Mesothelial cell of epicardium (in vitro differentiated cells): ENCODE results near the gene TMX2. TPM values are rescaled to one million over a fixed set of nuclear protein-coding genes. Genes with fewer than 3 reads are reported as not detected.

Experiments
- DNase-seq, 2 experiments: peaks; one replicate each; pipeline ENCODE4 v3.0.0; 2021; ENCODE audit warnings: low spot score in 2 of 2; ENCODE audit not compliant: unreplicated experiment in 2 of 2
- H3K27ac Mint-ChIP-seq: 2 replicates; pipeline ENCODE4 v1.8.0; 2021; ENCODE audit warnings: mixed read lengths
- H3K27me3 Mint-ChIP-seq: 2 replicates; pipeline ENCODE4 v1.8.0; 2021; ENCODE audit warnings: low read depth, mixed read lengths
- H3K36me3 Mint-ChIP-seq: 2 replicates; pipeline ENCODE4 v1.8.0; 2021; ENCODE audit warnings: mixed read lengths
- H3K4me1 Mint-ChIP-seq: 2 replicates; pipeline ENCODE4 v1.8.0; 2021; ENCODE audit warnings: mixed read lengths
- H3K4me3 Mint-ChIP-seq: 2 replicates; pipeline ENCODE4 v1.8.0; 2021; ENCODE audit warnings: mild to moderate bottlenecking, moderate library complexity, mixed read lengths
- H3K9me3 Mint-ChIP-seq: 2 replicates; pipeline ENCODE4 v1.8.0; 2021; ENCODE audit warnings: mixed read lengths
- CTCF ChIP-seq: fragments of 200-600 bp; sonication (generic); IDR thresholded peaks from one replicate; pipeline ENCODE4 v1.5.0; 2021; ENCODE audit warnings: antibody characterized with exemption; ENCODE audit not compliant: unreplicated experiment
- total RNA-seq: library from RNA; stranded (reverse); gene quantifications from 3 replicates; pipeline ENCODE4 v1.2.1, GENCODE V29; 2021

Gene TMX2
- total RNA-seq, 1 donor from 2014 or later = 62.8 TPM

- no peaks in the 10 kb centered on the region for H3K4me1 Mint-ChIP-seq
- peaks cover 7% of the 10 kb centered on the region for H3K36me3 Mint-ChIP-seq
- no peak for DNase-seq
- H3K4me3 Mint-ChIP-seq = no peak overlapping the region
- H3K9me3 Mint-ChIP-seq = no peaks in the 10 kb centered on the region
- no peak overlapping the region for H3K27ac Mint-ChIP-seq
- H3K27me3 Mint-ChIP-seq = no peaks in the 10 kb centered on the region
- no peak for TF ChIP-seq CTCF
These were observed 38.8 kb downstream of the TMX2 start for GRCh38 chr11:57751176-57751575.

GRCh38 chr11:57751676-57752253 lies 39.4 kb downstream of the TMX2 start, which contains the start of gene BTBD18:
TSS of gene BTBD18 (minus strand) at chr11:57751819. CDS start at chr11:57751188, 631 bp downstream.
- Mint-ChIP-seq H3K27ac (no peak within 1 kb of the TSS), H3K4me3 (no peak within 1 kb of the TSS), H3K9me3 (no peaks in the 10 kb centered on the region)

GRCh38 chr11:57752954-57753353 lies 40.6 kb downstream of the TMX2 start:
- H3K4me1 Mint-ChIP-seq = no peaks in the 10 kb centered on the region
- H3K9me3 Mint-ChIP-seq = no peaks in the 10 kb centered on the region
- no peak for TF ChIP-seq CTCF
- H3K27ac Mint-ChIP-seq = no peak overlapping the region
- no peaks in the 10 kb centered on the region for H3K27me3 Mint-ChIP-seq
- peaks cover 2% of the 10 kb centered on the region for H3K36me3 Mint-ChIP-seq
- no peak for DNase-seq
- no peak overlapping the region for H3K4me3 Mint-ChIP-seq

More at GRCh38 chr11:57751676-57752253, 39.4 kb downstream of the TMX2 start, which contains the start of gene BTBD18:
- no peak for DNase-seq
- TF ChIP-seq CTCF = no peak
- Mint-ChIP-seq H3K4me1 (no peaks in the 10 kb centered on the region), H3K36me3 (peaks cover 7% of the 10 kb centered on the region), H3K27me3 (no peaks in the 10 kb centered on the region)

- no peaks in the 10 kb centered on the region for H3K9me3 Mint-ChIP-seq
- no peak for DNase-seq
- no peak for TF ChIP-seq CTCF
- H3K4me1 Mint-ChIP-seq = peaks cover 3% of the 10 kb centered on the region
- H3K36me3 Mint-ChIP-seq = no peaks in the 10 kb centered on the region
- no peaks in the 10 kb centered on the region for H3K27me3 Mint-ChIP-seq
- H3K4me3 Mint-ChIP-seq = no peak overlapping the region
- no peak overlapping the region for H3K27ac Mint-ChIP-seq
These were observed 45.8 kb downstream of the TMX2 start for GRCh38 chr11:57758174-57758573.

- Mint-ChIP-seq H3K9me3 (no peaks in the 10 kb centered on the region), H3K4me3 (peak within 1 kb of the TSS; percentile 90), H3K27ac (peak within 1 kb of the TSS; percentile 100), H3K27me3 (no peaks in the 10 kb centered on the region), H3K4me1 (peaks cover 30% of the 10 kb centered on the region), H3K36me3 (peaks cover 2% of the 10 kb centered on the region)
- TF ChIP-seq CTCF = no peak
- DNase-seq = peak; percentile 53 to 75
These were observed 49.2 kb downstream of the TMX2 start, which contains the start of gene CTNND1 for GRCh38 chr11:57761301-57762234. TSS of gene CTNND1 (plus strand) at chr11:57761802. CDS start at chr11:57791479, 29,677 bp downstream.
